ENCODE results near the gene SLC24A2.
A peak's percentile ranks its signal among the peaks of the same experiment; 100 is the strongest.

The SLC24A2 gene

DNA sequence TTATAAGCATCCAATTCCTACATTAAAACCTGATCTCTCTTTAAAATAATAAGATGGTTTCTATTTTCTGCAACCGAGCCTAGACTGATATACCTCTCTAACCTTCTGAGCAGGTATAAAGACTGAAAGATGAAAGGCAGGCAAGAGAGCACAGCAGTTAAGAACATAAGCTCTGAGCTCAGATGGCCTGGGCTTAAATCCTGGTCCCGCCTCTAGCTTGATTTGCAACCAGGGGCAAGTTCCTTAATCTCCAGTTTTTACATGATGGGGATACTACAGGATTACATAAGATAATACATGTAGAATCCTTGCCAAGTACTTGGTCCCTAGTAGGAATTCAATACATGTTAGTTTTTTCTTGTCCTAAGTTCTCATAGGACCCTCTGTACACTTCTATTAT is 33.9 kb downstream of the SLC24A2 start:
- no peak for DNase-seq

DNA sequence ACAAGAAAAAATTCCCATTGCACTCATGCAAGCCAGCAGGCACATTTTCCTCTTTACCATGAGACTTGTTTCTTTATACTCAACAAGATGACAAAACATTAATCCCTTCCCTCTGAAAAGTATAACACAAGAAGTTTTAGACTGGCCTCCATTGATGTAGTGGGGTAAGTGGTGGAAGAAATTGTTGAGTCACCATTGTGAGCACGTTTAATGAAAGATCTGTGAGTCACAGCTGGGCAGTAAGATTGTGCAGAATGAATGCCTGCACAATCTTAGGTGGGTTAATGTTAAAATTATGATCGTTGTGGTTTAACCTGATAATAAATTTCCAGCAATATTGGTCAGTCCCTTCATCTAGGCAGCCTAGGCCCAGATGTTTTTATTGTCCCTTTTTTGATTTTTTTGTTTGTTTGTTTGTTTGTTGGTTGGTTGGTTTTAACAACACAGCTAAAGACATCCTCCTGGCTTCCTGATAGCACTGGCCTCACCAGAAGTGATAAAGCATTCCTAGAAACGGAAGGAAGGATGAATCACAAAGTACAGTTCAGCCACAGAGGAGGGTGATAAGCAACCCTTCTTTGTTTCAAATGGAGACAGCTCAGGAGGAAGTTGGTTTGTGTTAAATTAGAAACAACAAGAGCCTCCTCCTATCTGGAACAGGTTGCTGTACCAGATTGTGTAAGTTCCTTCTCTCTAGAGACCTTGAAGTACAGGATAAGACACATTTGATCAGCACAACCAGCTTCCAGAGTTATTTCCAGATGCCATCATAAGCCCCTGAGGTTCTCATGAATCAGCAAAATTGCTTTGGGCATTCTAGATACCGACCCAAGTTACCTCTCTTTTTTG is 40.3 kb downstream of the SLC24A2 start:
- DNase-seq, result peak; percentile 6

DNA sequence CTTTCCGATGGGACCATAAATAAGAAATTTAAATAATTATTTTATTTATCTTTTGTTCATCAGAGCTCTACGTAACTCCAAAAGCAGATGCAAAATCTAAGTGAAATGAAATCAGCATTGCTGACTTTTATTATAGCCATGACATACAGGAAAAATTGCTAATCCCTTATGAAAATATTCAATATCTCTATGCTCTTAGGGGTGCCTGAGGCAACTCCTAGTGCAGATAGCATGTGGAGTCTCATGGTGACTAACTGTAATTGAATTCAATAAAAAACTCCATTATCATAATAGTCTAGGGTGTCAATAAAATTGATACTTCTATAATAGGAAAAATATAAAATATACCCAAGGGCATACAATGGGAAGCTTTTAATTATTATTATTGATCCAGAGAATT is 42.6 kb downstream of the SLC24A2 start:
- DNase-seq, result no peak

DNA sequence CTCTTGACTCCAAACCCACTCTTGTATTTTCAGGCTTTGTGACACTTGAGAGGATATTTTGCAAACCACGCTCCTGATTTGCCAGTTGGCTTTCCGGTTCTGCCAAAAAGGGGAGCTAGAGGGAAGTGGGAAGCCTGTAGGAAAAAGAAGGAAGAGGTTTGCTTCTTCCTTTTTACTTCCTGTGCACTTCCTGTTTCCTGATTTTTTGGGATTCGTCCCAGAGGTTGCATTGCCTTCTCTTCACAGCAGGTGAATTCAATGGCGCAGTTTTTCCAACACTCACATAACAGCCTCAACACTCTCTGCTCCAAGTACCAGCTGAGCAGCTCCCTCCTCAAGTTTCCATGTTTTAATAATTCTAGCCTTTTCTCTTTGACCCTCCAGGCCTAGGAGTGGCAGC is 47.7 kb downstream of the SLC24A2 start:
- DNase-seq, result no peak
